OCI-LY3 (cell line): ENCODE data around the gene PER1.

Experiments used
- H2AFZ ChIP-seq: fragments of 200-600, 300-600 bp; shearing (Covaris generic); 2 replicates; pipeline ENCODE4 v1.6.0; 2014; ENCODE audit warnings: antibody characterized with exemption, low read depth, low read length
- H3K27ac ChIP-seq: fragments of 200-600, 300-600 bp; sonication (generic); 2 replicates; pipeline ENCODE4 v1.5.1; 2014; ENCODE audit warnings: mild to moderate bottlenecking, low read length, moderate library complexity, mixed read lengths
- H3K27me3 ChIP-seq: fragments of 200-600, 300-600 bp; sonication (generic); 2 replicates; pipeline ENCODE4 v1.6.1; 2014; ENCODE audit warnings: low read depth, low read length, mixed read lengths
- H3K36me3 ChIP-seq: fragments of 200-600, 300-600 bp; sonication (generic); replicated peaks from 2 replicates; pipeline ENCODE3; 2014; ENCODE audit warnings: low read depth, low read length, mixed read lengths
- H3K4me1 ChIP-seq: fragments of 300-600, 200-600 bp; sonication (generic); 2 replicates; pipeline ENCODE4 v1.6.1; 2014; ENCODE audit warnings: low read length, mixed read lengths
- H3K4me2 ChIP-seq: fragments of 200-600, 300-600 bp; sonication (generic); 2 replicates; pipeline ENCODE4 v1.6.1; 2014; ENCODE audit warnings: low read length, mixed read lengths
- H3K4me3 ChIP-seq: fragments of 300-600, 200-600 bp; sonication (generic); 2 replicates; pipeline ENCODE4 v1.5.1; 2014; ENCODE audit warnings: antibody characterized with exemption, mild to moderate bottlenecking, low read length, moderate library complexity
- H3K79me2 ChIP-seq: fragments of 300-600, 200-600 bp; shearing (Covaris generic); 2 replicates; pipeline ENCODE4 v1.6.1; 2014; ENCODE audit warnings: mild to moderate bottlenecking, low read length, mixed read lengths
- H3K9ac ChIP-seq: fragments of 300-600, 200-600 bp; shearing (Covaris generic); 2 replicates; pipeline ENCODE4 v1.6.0; 2014; ENCODE audit warnings: mild to moderate bottlenecking, low read length, moderate library complexity
- H3K9me3 ChIP-seq: fragments of 200-600, 300-600 bp; shearing (Covaris generic); 2 replicates; pipeline ENCODE4 v1.6.1; 2014; ENCODE audit warnings: low read length, mixed read lengths; ENCODE audit not compliant: insufficient read depth
- H4K20me1 ChIP-seq: fragments of 200-600, 300-600 bp; sonication (generic); 2 replicates; pipeline ENCODE4 v1.6.1; 2016; ENCODE audit warnings: low read length, mixed read lengths; ENCODE audit not compliant: insufficient read depth
- CTCF ChIP-seq: fragments of 200-600, 300-600 bp; sonication (generic); IDR thresholded peaks from 2 replicates; pipeline ENCODE4 v1.5.1; 2014; ENCODE audit warnings: antibody characterized with exemption, low read length, low read depth
- EZH2phosphoT487 ChIP-seq: fragments of 200-600 bp; shearing (Covaris generic); IDR thresholded peaks from 2 replicates; pipeline ENCODE4 v1.6.1; 2018; ENCODE audit warnings: antibody characterized with exemption, mixed run types, low read depth

The PER1 gene

DNA sequence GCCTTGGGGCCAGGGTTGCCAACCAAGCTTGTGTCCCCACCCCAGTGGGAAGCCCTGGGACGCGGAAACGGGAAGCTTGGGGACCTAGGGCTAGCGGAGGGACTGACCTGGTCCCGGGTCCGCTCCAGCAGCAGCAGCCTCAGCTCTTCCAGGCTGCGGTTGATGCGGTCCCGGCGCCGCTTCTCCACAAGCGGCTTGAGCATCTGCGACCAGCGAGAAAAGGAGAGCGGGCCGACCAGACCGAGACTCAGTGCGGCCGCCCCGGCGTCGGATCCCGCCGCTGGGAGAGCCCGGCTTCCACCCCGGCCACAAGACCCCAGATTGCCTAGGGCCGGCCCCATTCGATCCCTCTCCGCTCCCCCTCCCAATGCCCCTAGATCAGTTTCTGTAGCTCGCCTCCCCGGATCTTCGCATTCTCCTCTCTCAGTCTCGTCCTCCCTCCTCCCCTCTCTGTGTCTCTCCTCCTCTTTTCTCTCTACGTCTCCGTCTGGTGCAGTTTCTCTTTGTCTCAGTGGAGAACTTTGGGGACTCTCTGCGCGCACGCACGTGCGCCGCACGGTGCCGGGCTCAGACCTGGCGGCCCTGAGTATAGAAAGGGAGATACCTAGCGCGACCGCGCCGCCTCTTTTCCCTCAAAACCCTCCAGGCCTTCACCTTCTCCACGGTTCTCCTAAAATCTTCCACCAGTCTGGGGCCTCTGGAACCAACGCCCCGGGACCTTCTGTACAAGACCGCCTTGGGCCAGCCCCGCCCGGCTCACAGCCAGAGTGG, 29.1 kb downstream of the PER1 start:
- Histone ChIP-seq H3K9me3 (no peaks in the 10 kb centered on the region), H3K79me2 (no peaks in the 10 kb centered on the region), H3K27me3 (no peaks in the 10 kb centered on the region), H4K20me1 (no peaks in the 10 kb centered on the region), H3K4me2 (peak overlapping the region; percentile 99), H3K4me3 (peak overlapping the region; percentile 100), H3K9ac (peak overlapping the region; percentile 80), H2AFZ (0 out of 2 replicates have a peak overlapping the region, but pooled peaks have one; percentile 80), H3K36me3 (no peaks in the 10 kb centered on the region), H3K4me1 (peaks cover 13% of the 10 kb centered on the region; the same call in 1 of the 2 replicates), H3K27ac (no peak overlapping the region)
- TF ChIP-seq CTCF (no peak), EZH2phosphoT487 (no peak)

GRCh38 chr17:8122422-8122923, 29.7 kb downstream of the PER1 start:
- Histone ChIP-seq H3K9ac (peak overlapping the region; percentile 80), H3K27ac (no peak overlapping the region), H2AFZ (no peak overlapping the region), H3K4me1 (peaks cover 19% of the 10 kb centered on the region), H4K20me1 (no peaks in the 10 kb centered on the region), H3K27me3 (no peaks in the 10 kb centered on the region), H3K4me2 (peak overlapping the region; percentile 99), H3K36me3 (no peaks in the 10 kb centered on the region), H3K4me3 (peak overlapping the region; percentile 100), H3K9me3 (no peaks in the 10 kb centered on the region), H3K79me2 (no peaks in the 10 kb centered on the region)
- no peak for TF ChIP-seq CTCF
- no peak for TF ChIP-seq EZH2phosphoT487

GRCh38 chr17:8121681-8122421, 30.4 kb downstream of the PER1 start:
- Histone ChIP-seq H3K4me2 (peak overlapping the region; percentile 99), H3K36me3 (no peaks in the 10 kb centered on the region), H4K20me1 (no peaks in the 10 kb centered on the region), H3K79me2 (no peaks in the 10 kb centered on the region), H3K4me3 (peak overlapping the region; percentile 100), H3K4me1 (peaks cover 17% of the 10 kb centered on the region), H3K9me3 (no peaks in the 10 kb centered on the region), H3K27me3 (no peaks in the 10 kb centered on the region), H3K9ac (peak overlapping the region; percentile 80), H3K27ac (no peak overlapping the region), H2AFZ (peak overlapping the region; percentile 73; the same call in 1 of the 2 replicates)
- TF ChIP-seq CTCF (peak; percentile 69), EZH2phosphoT487 (no peak)

DNA sequence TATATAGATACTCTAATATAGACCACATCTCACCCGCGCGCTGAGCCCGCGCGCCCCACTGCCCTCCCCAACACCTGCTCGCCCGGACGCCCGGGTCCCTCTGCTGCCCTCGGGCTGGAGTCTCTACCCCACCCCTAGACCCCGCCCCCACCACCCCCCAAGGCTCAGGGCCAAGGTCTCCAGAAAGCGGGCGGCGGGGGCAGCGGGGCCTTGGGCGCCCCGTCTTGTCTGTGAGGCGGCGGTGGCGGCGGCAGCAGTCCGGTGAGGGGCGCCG, 30.9 kb downstream of the PER1 start:
- Histone ChIP-seq H4K20me1 (no peaks in the 10 kb centered on the region), H3K4me1 (peaks cover 16% of the 10 kb centered on the region), H2AFZ (no peak overlapping the region), H3K27me3 (0 out of 2 replicates have a peak, but pooled peaks cover under 1% of the 10 kb centered on the region), H3K36me3 (no peaks in the 10 kb centered on the region), H3K9me3 (no peaks in the 10 kb centered on the region), H3K9ac (peak overlapping the region; percentile 80), H3K4me2 (peak overlapping the region; percentile 99), H3K4me3 (peak overlapping the region; percentile 100), H3K27ac (peak overlapping the region; percentile 79; the same call in 1 of the 2 replicates), H3K79me2 (no peaks in the 10 kb centered on the region)
- TF ChIP-seq EZH2phosphoT487 (no peak), CTCF (no peak)
